ENCODE measurements around the gene EXOC6B. TPM values are rescaled to one million over a fixed set of nuclear protein-coding genes. Genes with fewer than 3 reads are reported as not detected.

The EXOC6B gene
- total RNA-seq, 1 donor from 2014 or later = 35.2 TPM

DNA sequence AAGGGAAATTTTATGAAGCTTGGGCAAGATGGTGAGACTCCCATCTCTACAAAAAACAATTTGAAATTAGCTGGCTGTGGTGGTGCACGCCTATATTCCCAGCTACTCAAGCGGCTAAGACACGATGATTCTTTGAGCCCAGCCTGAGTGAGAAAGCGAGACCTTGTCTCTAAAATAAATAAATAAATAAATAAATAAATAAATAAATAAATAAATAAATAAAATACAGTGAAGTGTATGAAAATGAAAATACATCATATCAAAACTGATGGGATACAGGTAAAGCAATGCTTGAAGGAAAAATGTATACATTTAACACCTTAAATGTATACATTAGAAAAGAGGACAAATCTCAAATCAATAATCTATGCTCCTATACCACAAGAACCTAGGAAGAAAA is 15.7 kb downstream of the EXOC6B start:
- Histone ChIP-seq H3K4me1 (no peaks in the 10 kb centered on the region), H3K27ac (no peak overlapping the region), H3K4me3 (no peak overlapping the region), H3K9me3 (peaks cover 5% of the 10 kb centered on the region), H3K27me3 (no peaks in the 10 kb centered on the region), H3K36me3 (no peaks in the 10 kb centered on the region)
- DNase-seq (no peak), ATAC-seq (no peak)
- intact Hi-C loops (cut with DNase I) = no loop called here
- TF ChIP-seq, protein P1, sequence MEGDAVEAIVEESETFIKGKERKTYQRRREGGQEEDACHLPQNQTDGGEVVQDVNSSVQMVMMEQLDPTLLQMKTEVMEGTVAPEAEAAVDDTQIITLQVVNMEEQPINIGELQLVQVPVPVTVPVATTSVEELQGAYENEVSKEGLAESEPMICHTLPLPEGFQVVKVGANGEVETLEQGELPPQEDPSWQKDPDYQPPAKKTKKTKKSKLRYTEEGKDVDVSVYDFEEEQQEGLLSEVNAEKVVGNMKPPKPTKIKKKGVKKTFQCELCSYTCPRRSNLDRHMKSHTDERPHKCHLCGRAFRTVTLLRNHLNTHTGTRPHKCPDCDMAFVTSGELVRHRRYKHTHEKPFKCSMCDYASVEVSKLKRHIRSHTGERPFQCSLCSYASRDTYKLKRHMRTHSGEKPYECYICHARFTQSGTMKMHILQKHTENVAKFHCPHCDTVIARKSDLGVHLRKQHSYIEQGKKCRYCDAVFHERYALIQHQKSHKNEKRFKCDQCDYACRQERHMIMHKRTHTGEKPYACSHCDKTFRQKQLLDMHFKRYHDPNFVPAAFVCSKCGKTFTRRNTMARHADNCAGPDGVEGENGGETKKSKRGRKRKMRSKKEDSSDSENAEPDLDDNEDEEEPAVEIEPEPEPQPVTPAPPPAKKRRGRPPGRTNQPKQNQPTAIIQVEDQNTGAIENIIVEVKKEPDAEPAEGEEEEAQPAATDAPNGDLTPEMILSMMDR (IDR thresholded peaks at IDR 0.05) = no peak

DNA sequence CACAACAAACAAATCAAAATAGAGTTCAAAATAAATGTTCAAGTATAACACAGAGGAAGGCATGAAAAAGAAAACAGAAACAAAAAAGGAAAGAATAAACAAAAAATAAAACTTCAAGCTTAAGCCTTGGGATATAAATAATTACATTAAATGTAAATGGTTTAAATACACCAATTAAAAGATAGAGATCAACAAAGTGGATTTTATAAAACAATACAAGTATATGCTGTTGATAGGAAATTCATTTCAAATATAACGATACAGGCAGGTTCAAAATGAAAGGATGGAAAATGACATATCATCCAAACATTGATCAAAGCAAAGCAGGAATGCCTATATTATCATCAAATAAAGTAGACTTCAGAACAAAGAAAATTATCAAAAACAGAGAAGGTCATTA is 16.7 kb downstream of the EXOC6B start:
- TF ChIP-seq, protein P1 (IDR thresholded peaks at IDR 0.05) = no peak
- ATAC-seq (no peak), DNase-seq (no peak)
- Histone ChIP-seq H3K27me3 (no peaks in the 10 kb centered on the region), H3K27ac (no peak overlapping the region), H3K4me3 (no peak overlapping the region), H3K36me3 (no peaks in the 10 kb centered on the region), H3K9me3 (peaks cover 5% of the 10 kb centered on the region), H3K4me1 (no peaks in the 10 kb centered on the region)
- intact Hi-C loops (cut with DNase I) = no loop called here

DNA sequence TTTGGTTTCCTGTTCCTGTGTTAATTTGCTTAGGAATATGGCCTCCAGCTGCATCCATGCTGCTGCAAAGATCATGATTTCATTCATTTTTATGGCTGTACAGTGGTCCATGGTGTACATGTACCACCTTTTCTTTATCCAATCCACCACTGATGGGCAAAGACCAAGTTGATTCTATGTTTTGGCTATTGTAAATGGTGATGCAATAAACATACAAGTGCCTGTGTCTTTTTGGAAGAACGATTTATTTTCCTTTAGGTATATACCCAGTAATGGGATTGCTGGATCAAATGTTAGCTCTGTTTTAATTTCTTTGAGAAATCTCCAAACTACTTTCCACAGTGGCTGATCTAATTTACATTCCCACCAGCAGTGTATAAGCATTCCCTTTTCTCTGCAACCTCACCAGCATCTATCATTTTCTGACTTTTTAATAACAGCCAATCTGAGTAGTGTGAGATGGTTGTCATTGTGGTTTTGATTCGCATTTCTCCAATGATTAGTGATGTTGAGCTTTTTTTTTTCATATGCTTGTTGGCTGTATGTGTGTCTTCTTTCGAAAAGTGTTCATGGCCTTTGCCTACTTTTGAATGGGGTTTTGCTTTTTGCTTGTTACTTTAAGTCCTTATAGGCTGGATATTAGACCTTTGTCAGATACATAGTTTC is 19.4 kb downstream of the EXOC6B start:
- Histone ChIP-seq H3K36me3 (no peaks in the 10 kb centered on the region), H3K9me3 (peaks cover 5% of the 10 kb centered on the region), H3K27ac (no peak overlapping the region), H3K4me3 (no peak overlapping the region), H3K27me3 (no peaks in the 10 kb centered on the region), H3K4me1 (no peaks in the 10 kb centered on the region)
- no peak for DNase-seq
- intact Hi-C loops (cut with DNase I) = no loop called here
- ATAC-seq = no peak
- TF ChIP-seq, protein P1 (IDR thresholded peaks at IDR 0.05) = no peak

DNA sequence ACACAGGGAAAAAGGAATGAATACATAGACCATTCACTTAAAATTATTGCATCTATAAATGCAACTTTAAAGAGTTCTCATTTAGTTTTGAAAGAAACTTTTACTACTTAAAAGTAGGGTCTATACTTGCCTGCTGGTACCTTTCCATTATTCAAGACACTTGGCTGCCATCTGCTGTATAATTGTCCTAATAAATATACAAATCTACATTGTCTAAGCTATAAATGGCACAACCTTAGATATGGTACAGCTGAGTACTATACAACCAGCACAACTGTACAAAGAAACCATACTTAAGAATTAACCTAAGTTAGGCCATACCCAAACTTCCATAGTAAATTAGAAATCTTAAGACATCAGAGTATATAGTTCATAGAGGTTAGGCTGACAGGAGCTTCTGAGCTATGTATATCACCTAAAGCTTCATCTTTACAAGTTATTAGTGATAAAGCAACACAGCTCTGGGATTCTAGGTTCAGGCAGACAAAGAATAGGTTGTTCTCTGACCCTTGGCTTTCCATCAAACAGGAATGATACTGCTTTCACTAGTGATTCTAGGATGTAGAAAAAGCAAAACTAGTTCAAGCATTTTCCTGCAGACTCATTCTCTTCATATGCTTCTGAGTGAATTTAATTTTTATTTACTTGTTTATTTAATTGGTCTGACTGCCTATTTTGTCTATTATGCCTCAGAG is 22.1 kb downstream of the EXOC6B start:
- Histone ChIP-seq H3K4me3 (no peak overlapping the region), H3K27ac (no peak overlapping the region), H3K27me3 (no peaks in the 10 kb centered on the region), H3K36me3 (no peaks in the 10 kb centered on the region), H3K9me3 (peaks cover under 1% of the 10 kb centered on the region), H3K4me1 (no peaks in the 10 kb centered on the region)
- no peak for ATAC-seq
- no peak for DNase-seq
- TF ChIP-seq, protein P1 (IDR thresholded peaks at IDR 0.05) = no peak
- intact Hi-C loops (cut with DNase I) = no loop called here

DNA sequence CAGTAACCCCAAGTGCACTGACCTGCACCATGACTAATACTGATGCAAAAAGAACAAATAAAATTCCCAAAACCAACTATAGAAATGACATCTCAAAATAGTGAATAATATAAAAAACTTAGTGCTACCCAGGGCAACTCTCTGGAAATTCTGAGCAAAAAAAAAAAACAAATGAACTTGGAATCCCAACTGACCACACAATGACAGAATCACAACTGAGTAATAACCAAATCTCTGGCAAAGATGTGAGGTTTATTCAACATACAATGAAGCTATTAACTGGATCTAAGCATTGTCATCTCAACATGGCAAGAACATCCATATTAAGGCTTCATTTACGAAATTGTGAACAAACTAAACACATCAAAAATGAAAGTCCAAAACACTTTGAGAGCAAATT is 22.7 kb downstream of the EXOC6B start:
- no peak for DNase-seq
- Histone ChIP-seq H3K9me3 (no peaks in the 10 kb centered on the region), H3K36me3 (no peaks in the 10 kb centered on the region), H3K4me3 (no peak overlapping the region), H3K27ac (no peak overlapping the region), H3K4me1 (no peaks in the 10 kb centered on the region), H3K27me3 (no peaks in the 10 kb centered on the region)
- no peak for ATAC-seq
- intact Hi-C loops (cut with DNase I) = no loop called here
- TF ChIP-seq, protein P1 (IDR thresholded peaks at IDR 0.05) = no peak

Measured in upper lobe of right lung (tissue), 1 donor.